ENCODE results near the gene SLC5A2.
"Not testable (repeated sequence)": the region's sequence is repeated elsewhere in the genome, so short reads cannot be mapped to it uniquely, and the experiment has no call there.

DNA sequence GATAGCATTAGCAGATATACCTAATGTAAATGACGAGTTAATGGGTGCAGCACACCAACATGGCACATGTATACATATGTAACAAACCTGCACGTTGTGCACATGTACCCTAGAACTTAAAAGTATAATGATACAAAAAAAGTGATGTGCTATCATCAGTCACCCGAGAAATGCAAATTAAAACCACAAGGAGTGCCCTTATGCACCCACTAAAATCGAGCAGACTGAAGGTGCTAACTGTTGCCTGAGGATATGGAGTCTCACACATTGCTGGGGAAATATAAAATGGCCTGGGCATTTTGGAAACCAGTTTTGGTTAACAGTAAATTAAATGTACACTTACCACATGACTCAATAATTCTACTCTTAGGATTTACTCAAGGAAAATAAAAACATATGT, 43.9 kb upstream of the SLC5A2 start:
- not testable (repeated sequence) for TF ChIP-seq POLR2A (IDR thresholded peaks at IDR 0.05; ENCODE audit: low read depth, low read length); POLR2AphosphoS5 (IDR thresholded peaks at IDR 0.05; ENCODE audit: low read depth, low read length); TAF1 (IDR thresholded peaks at IDR 0.05; ENCODE audit: low read depth, low read length); SPI1 (IDR thresholded peaks at IDR 0.05; ENCODE audit: low read depth, low read length); PAX5 (IDR thresholded peaks at IDR 0.05; ENCODE audit: insufficient read depth, low read length, severe bottlenecking)
